HG03521 (cell line): Measurements from ENCODE around the gene BORCS6.

Source experiments
- ATAC-seq: cut with Tn5 transposase; IDR thresholded peaks from one replicate; pipeline ENCODE4 v1.9.1; 2021; ENCODE audit warnings: mild to moderate bottlenecking, moderate library complexity; ENCODE audit not compliant: unreplicated experiment

BORCS6 gene

DNA sequence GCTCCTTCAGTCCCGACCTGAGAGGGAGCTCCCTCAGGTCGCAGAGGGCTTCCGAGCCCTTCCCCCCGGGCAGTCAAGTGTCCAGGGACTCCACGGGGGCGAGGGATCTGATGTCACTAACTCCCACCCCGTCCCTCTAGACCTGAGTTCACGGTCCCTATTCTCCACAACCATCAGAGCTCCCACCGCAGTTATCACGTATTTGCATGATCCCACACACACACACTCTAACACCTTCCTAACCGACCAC is 34.1 kb downstream of the BORCS6 start:
- ATAC-seq = no peak

DNA sequence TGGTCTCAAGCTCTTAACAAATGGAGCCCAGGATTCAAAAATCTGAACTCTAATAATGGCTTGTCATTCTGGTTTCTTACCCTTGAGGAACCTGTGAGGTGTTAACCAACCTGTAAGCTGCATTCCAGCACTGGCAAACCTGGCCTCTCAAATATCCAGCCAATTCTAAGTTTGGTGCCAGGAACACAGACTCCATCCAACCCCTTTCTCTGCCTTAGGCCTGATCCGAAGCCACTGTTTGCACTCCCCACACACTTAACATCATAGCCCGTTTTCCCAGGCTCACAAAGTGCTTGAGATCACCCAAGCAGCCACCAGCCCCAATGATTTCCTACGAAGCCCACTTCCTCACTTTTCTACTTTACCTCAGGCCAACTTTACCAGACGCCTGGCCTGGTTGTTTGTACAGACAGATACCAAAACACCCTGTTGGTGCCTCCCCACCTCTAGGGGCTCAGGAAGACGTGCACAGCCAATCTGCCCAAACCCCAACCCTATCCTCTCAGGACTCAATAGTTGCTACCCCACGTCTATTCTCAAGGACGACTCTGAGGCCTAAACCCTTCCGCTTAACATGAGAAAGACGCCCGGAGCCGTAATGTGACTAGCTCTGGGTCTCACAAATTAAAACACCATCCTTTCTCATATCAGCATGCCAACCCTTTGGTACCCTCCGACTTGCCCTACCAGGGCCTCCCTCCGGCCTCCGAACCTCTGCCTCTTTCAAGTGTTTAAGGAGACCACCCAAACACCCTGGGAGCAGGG is 34.6 kb downstream of the BORCS6 start:
- ATAC-seq = no peak

DNA sequence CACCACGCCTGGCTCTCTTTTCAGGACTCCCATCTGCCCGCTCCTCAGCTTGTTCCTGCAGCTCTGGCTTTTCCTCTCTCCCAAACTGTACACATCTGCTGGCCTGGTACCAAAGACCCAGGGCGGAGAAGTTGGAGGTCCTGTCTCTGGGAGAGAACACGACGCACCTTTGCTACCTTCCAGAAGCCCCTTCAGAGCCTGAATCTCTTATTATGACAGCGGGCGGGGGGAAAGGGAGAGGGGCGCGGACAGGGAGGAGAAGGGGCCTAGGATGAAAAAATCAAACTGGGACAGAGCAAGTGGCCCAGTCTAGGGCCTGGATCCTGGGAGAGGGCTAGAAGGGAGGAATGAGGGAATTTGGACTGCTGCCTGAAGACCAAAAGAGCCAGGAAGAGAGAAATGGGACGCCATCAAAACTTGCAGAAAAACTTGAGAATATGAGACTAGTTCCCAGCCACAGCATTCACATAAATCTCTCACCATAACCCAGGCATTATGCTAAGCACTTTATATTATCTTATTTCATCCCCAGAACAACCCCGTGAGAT is 35.3 kb downstream of the BORCS6 start:
- ATAC-seq = no peak

DNA sequence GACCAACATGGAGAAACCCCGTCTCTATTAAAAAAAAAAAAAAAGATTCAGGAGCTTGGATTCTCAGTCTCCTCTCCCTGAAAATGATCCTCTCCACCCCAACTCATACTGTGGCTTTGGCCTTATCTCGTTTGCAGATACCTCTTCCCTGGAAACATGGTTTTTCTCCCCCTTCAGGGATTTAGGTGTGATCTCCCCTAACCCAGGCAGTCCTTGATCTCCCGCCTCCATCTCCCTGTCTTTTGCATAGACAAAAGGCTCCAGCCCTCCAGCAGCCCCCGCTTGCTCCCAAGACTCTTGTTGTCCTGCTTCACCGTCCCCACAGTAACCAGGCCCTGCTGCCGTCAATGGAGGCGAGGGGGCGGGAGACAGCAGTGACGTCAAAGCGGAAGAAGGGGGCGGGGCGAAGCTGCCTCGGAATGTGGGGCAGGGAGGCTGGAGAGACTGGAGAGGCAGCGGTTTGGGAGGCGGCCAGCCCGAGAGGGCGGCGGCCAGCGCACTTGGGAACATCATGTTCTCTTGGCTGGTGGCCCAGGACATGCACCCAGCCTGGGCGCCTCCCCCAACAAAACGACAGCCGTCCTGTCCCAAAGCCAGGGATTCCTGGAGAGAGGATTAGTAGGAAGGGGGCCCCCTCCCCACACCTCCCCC is 35.9 kb downstream of the BORCS6 start:
- no peak for ATAC-seq

DNA sequence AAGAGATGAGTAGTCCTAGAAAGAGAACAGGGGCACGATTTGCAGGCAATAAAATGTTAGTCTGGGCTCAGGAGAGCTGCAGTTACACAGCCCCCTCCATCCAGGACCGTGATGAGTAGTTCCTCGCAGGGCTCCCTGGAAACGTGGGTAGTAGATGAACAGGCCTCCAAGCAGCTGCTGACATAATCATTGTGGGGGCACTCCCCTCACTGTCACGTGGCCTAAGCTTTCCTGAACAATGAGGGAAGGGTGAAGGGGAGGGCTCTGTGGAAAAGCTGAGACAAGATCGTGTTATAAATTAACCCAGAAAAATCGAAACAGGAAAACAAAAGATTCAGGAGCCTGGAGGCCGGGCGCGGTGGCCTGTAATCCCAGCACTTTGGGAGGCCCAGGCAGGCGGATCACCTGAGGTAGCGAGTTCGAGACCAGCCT is 36.4 kb downstream of the BORCS6 start:
- ATAC-seq = no peak

DNA sequence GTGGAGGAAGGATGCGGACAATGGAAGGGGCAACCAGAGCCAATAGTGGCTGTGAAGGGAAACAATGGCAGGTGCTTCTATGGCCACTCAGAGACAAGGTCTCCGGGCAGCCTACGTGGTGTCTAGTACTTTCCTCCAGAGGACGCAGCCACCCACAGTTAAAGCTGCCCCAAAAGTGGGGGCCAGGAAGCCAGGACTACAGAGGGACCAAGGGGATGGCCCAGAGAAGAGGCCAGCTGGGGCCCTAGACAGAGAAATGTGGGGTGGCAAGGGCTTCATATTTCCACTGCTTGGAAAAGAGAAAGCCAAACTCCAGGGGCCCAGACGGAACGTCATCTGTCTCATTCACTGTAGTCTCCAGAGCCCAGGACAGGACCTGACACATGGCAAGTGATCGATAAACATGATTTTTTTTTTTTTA is 36.9 kb downstream of the BORCS6 start:
- ATAC-seq = no peak

DNA sequence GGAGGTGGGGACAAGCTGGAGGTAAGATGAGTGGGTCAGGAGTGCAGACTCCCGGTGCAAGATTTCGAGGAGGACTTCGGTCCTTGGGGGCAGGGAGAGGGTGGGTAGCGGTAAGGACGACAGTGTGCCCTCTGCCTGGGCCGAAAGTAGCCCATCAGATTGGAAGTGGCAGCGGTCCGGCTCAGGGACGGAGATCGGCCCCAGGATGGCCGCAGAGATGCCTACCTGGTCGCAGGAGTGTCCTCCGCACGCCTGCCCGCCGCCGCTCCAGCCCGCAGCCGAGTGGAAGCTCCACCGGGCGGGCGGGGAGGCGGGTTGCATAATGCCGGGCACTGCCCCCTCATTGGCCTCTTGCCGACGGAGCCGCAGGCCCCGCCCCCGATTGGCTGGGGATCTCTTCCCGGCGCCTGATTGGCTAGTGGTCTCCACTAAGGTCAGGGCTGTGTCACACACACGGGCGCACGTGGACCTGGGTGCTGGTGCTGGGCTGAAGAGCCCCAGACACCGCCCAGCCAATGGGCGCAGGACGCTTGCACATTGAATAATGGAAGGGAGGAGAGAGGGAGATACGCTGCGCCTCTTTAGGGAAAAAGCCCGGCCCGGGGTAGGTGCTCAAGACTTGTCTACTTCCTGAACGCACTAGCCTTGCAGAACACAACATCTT is 37.7 kb downstream of the BORCS6 start, which contains the start of gene PER1:
Gene PER1 (minus strand): TSS at position 293 of the 664 bp plus-strand sequence. CDS start 1,698 bp downstream, outside the sequence.
- no peak for ATAC-seq

DNA sequence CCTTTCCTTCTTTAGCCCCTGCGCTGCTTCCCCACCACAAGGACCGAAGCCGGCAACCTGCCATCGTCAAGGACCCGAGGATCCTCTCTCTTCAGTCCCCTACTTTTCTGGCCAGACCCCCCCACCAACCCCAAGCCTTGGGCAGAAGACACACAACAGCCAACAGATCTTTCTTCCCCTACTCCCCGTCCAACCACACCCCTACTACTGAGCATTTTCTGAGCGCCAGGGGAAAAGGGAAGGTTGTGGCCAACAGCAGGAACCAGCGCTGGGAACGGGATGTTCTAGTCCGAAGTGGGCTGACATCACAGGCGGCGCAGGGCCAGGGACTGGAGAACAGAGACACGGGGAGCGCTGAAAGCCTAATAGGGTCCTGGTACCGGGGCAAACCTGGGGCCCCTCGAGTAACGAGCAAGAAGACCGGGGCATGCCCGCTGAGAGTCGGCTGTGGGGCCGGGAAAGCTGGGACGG is 38.3 kb downstream of the BORCS6 start:
- no peak for ATAC-seq

DNA sequence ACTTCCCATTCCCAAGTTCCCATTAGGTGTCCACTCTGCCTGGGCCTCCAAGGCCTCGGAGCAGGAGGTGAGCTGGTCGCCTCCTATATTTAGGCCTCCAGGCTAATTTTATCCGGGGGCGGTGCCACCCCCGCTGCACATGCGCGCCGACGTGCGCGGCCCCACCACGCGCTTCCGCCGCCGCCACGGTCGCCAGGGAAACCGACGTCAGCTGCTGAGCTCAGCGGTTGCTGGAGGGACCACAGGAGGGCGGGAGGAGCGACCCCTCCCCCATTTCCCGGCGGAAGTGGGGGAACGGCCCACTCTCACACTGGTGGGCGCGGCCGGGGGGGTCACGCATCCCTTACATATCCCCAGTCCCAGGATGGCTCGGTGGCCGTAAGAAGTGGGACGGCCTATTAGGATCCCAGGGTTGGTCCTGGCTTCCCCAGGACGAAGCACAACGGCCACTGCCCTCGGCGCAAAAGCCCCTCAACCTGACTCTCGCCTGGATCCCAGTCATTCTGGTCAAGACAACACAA is 38.8 kb downstream of the BORCS6 start:
- ATAC-seq = peak; percentile 47

DNA sequence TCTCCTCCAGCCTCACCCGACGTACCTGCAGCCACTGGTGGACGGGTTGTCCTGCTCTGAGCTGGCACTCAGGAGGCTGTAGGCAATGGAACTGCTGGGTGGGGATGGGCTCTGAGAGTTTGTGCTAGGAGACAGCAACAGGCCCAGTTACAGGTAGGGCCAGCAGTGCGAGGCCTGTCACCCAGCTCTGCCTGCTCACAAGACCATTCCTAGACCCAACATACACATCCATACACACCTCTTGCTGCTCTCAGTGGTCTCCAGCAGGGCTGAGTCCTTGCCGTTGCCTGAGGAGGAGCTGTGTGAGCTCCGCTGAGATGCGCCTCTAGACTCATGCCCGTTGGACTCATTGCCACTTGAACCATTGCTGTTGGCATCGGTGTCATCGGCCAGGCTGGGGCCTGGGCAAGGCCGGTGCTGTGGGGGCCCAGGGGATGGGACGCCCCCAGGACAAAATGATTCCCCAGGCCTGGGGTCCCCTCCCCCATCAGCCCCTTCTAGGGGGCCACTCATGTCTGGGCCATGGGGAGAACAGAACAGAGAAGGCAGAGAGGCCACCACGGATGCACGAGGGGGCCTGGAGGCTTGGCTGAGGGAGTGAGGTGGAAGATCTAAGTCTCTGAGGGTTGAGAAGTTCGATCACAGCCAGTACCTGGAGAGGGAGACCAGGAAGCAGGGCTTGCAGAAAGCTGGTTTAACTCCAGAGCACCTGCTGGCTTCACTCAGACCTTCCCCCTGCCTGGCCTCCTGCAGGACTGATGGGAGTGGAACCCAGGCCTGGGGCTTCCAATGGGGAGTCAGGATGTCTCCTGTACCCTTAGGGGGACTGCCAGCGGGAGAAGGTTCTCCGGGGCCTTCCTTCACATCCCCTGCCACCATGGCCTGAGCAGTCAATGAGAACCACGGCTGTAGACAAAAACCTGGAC is 39.5 kb downstream of the BORCS6 start:
- no peak for ATAC-seq

DNA sequence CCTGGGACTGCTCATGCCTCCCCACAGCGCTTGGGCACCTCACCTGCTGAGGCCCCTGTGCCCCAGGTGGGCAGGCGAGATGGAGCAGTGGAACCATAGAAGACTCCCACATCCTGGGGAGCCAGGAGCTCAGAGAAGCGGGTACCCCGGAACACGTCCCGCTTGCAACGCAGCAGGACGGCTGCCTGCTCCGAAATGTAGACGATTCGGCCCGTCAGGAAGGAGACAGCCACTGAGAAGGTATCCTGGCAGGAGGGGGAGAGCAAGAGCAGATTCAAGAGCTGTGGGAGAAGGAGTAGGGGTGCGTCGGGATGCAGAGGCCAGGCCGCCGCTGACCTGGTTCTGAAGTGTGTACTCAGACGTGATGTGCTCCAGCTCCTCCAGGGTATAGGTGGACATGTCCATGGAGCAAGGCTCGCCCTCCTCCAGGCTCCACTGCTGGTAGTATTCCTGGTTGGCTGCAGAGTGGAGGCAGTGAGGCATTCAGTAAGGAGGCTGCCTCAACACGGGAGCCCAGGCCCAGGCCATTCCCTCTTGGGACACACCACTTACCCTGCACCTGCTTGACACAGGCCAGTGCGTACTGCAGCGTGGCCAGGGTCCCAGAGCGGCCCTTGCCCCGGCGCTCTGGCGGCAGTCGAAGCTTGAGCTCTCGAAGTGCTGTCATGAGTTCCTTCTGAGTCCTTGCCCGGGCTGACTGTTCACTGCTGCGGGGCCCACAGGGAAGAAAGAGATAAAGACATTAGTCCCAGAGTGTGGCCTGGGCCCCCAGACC is 40.4 kb downstream of the BORCS6 start:
- no peak for ATAC-seq

DNA sequence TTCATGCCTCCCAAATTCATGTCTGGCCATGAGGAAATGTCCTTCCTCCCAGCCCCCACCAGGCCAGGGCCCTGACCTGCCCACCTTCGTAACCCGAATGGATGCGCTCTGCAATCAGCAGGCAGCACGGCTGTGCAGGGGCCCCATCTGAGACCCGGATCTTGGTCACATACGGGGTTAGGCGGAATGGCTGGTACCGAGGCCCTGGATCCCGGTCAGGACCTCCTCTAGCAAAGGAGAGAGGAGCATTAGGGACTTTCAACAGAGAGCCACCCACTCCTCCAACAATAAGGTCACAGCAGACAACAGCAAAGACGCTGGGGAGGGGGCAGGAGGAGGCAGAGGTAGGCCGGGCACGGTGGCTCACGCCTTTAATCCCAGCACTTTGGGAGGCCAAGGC is 41.4 kb downstream of the BORCS6 start:
- no peak for ATAC-seq

DNA sequence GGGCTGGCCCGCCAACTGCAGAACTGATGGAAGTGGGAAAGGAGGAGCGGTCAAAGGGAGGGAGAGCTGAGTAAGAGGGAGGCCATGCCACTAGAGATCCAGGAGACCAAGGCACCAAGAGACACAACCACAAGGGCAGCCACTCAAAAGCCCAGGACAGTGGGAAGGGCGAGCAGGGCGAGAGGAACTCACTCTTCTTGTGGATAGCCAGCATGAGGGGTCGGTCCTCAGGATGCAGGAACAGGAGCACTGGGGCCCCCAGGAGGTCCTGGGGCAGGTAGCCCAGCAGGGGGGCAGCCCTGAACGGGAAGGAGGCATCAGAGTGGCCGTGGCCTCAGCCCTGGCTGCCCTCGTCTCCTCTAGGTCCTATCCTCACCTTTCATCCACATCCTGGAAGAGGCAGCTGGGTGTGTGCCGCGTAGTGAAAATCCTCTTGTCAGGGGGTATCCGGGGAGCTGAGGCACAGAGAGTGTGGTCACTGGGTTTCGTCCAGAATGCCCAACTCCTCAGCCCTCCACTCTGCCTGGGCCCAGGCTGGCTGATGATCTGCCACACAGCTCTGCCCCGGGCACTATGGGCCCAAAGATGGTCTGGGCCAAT is 42.1 kb downstream of the BORCS6 start:
- ATAC-seq = no peak

DNA sequence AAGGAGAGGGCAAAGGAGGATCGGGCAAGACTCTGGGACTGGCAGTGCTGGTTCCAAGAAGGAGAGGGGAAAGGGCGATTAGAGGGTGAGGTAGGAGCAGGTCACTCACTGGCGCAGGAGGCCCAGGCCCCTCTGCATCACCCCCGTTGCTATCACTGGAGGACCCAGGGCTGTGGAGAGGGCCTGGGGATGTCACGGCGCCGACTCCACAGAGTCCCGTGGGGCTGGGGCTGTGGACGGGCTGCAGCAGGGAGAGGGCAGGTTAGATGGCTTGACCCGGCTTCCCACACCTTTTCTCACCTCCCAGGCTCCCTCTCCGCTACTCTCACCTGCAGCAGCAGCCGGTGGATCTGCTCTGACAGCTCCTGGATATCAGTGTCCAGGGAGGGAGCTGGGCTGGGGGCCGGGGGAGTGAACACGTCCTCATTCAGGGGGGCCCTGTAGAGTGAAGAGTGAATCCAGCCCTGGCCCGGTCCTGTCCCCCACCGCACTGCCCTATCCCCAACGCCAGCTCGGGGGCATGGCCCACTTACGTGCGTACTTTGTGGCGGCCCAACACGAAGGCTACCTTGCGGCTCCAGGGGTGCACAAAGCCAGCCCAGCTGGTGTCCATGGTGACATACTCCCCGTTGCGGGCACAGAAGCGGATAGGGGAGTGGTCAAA is 42.7 kb downstream of the BORCS6 start:
- no peak for ATAC-seq

DNA sequence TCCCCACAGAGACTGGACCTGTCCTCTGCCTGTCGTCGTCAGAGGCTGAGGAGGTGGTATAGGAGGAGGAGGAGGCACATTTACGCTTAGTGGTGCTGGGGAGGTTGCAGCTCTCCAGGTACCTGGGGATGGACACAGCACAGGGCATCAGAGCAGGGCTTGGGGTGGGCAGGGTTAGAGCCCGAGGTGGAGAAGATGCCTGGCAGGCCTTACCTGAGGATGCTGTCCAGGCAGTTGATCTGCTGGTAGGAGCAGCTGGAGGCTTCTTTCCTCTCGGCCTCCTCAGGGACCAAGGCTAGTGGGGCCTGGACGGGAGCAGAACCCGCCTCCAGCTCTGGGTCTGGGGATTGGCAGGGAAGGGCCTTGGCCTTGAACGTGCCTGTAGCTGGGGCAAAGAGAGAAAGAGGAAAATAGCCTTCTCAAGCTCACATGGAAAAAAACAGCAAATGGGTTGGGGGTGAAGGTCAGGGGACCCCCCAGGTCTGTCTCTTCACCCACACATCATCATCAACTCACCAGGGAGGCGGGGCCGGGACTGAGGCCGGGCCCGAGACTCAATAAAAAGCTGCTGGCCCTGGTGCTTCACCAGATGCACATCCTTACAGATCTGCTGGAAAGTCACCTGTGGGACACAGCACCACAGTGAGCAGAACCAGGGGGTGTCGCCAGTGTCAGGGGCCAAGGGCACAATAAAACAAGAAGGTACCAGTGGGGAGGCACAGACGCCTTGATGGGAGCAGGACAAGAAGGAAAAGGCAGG is 43.4 kb downstream of the BORCS6 start:
- ATAC-seq = no peak

DNA sequence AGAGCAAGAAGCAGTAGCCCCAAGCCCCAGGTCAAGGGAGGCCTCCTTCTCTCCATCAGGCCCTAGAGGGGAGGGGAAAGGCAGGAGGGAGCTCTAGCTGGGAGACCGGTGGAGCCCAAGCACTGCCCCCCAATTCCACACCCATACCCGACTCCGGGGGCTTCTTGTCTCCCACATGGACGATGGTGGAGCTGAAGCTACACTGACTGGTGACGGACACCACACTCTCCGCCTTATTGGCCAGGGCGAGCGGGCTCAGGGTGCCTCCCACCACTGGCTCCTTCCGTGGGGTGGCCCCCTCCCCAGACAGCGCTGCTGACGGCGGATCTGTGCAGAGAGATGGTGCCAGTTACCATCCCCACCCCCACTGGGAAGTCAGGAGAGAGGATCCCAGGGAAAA is 44.2 kb downstream of the BORCS6 start:
- ATAC-seq = no peak

DNA sequence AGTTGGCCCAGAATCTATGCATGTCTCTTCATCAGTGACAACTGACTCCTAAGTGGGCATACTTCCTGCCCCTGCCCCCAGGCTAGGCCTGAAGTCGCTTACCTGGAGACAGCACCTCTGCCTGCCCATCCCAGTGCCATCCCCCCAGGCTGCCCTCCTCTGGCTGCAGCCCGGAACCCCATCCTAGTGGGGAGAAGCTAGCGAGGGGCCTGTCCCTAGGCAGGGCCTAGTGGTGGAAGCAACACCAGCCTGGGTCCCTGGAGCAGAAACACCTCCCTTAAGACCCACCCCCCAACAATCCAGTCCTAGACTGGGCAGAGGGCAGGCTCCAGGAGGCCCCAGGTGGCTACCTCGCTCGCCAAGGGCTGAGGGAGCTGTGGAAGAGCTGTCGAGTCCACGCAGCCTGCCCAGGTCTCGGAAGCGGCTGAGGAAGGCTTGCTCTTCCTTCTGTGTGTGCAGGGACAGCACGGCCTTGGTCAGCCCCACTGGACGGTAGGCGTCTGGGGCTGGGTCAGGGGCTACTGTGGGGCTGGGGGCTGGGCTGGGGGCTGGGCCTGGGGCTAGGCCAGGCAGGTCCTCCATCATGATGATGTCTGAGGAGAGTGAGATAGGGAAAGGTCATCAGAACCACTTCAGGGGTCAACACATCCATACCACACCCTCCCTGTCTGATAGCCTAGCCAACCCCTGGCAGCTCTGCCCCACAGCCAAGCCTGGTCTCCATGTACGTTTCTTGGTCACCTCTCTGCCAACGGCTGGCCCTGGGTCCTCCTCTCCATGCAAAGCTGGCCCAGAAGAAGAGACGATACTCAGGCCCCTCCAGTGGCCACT is 45.4 kb downstream of the BORCS6 start:
- ATAC-seq = no peak
